ENCODE measurements around the gene SFMBT2. TPM values are rescaled to one million over a fixed set of nuclear protein-coding genes. Genes with fewer than 3 reads are reported as not detected.

Gene SFMBT2
- total RNA-seq, 1 experiment from 2014 or later = not detected

- DNase-seq (ENCODE audit: low read depth) = no peak
Measured at GRCh38 chr10:7425691-7426090, 14.9 kb upstream of the SFMBT2 start.

- DNase-seq (ENCODE audit: low read depth) = no peak
Measured at GRCh38 chr10:7424919-7425318, 14.1 kb upstream of the SFMBT2 start.

- no peak for DNase-seq (ENCODE audit: low read depth)
Measured at GRCh38 chr10:7424315-7424714, 13.5 kb upstream of the SFMBT2 start.

- no peak for DNase-seq (ENCODE audit: low read depth)
Measured at GRCh38 chr10:7423521-7423920, 12.7 kb upstream of the SFMBT2 start.

GRCh38 chr10:7421526-7421925 is 10.7 kb upstream of the SFMBT2 start:
- DNase-seq (ENCODE audit: low read depth) = no peak

GRCh38 chr10:7419998-7420397 is 9.2 kb upstream of the SFMBT2 start:
- no peak for DNase-seq (ENCODE audit: low read depth)

GRCh38 chr10:7417807-7418206 is 7.0 kb upstream of the SFMBT2 start:
- no peak for DNase-seq (ENCODE audit: low read depth)

GRCh38 chr10:7417103-7417623 is 6.3 kb upstream of the SFMBT2 start:
- peak; percentile 35 for DNase-seq (ENCODE audit: low read depth)

GRCh38 chr10:7414766-7415165 is 3.9 kb upstream of the SFMBT2 start:
- DNase-seq (ENCODE audit: low read depth) = no peak

- DNase-seq (ENCODE audit: low read depth) = no peak
Measured at GRCh38 chr10:7412928-7413282, 2.1 kb upstream of the SFMBT2 start.

- no peak for DNase-seq (ENCODE audit: low read depth)
Measured at GRCh38 chr10:7412237-7412927, 1.5 kb upstream of the SFMBT2 start.

- no peak for DNase-seq (ENCODE audit: low read depth)
Measured at GRCh38 chr10:7411671-7412128, 866 bp upstream of the SFMBT2 start.

- no peak for DNase-seq (ENCODE audit: low read depth)
Measured at GRCh38 chr10:7410301-7410861, 453 bp downstream of the SFMBT2 start.

- no peak for DNase-seq (ENCODE audit: low read depth)
Measured at GRCh38 chr10:7409732-7410168, 1.1 kb downstream of the SFMBT2 start.

GRCh38 chr10:7409045-7409731 is 1.6 kb downstream of the SFMBT2 start:
- no peak for DNase-seq (ENCODE audit: low read depth)

- DNase-seq (ENCODE audit: low read depth) = no peak
Measured at GRCh38 chr10:7408291-7409044, 2.4 kb downstream of the SFMBT2 start.

- DNase-seq (ENCODE audit: low read depth) = no peak
Measured at GRCh38 chr10:7407368-7408290, 3.2 kb downstream of the SFMBT2 start.

- no peak for DNase-seq (ENCODE audit: low read depth)
Measured at GRCh38 chr10:7406712-7407333, 4.0 kb downstream of the SFMBT2 start.

- no peak for DNase-seq (ENCODE audit: low read depth)
Measured at GRCh38 chr10:7405637-7406036, 5.2 kb downstream of the SFMBT2 start.

GRCh38 chr10:7403620-7404019 is 7.2 kb downstream of the SFMBT2 start:
- DNase-seq (ENCODE audit: low read depth) = no peak
